Hematopoietic multipotent progenitor cell treated with erythropoietin and hydrocortisone succinate and interleukin-3 and kit ligand, for 4 days (in vitro differentiated cells): ENCODE measurements around the gene RBM26.

Source experiments
- DNase-seq: peaks from one replicate; pipeline ENCODE4 v3.0.0-alpha.2; 2015

RBM26 gene

DNA sequence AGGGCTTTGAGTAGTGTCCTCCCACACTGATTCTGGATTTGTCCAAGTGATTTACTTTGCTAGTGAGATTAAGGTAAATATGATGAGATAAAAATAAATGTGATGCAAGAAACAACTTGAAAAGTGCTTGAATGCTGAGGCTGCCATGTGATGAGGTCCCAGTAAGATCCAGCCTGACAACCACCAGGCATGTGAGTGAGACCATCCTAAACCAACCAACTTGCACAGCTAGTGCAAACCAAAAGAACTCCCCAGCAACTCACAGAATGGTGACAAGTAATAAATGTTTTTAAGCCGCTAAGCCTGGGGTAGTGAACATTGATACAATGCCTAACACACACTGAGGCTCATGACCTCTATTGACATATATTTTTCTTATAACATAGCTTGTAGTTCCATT lies 13.3 kb upstream of the RBM26 start:
- no peak for DNase-seq

DNA sequence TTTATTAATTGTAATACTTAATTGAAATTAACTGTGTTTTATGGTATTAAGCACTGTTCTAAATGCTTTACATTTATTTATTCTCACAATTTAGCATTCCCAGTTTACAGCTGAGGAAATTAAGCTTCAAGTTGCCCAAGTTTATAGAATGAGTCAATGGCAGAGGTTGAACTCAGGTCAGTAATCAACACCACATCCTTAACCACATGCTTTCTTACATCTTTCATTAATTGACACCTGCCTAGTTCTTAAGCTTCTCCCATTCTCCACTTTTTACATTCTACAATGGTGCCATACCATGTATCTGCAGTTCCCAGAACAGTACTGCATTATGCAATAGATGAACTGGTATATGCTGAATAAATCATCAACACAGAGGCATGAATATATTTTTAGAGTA lies 11.7 kb upstream of the RBM26 start:
- DNase-seq: no peak

DNA sequence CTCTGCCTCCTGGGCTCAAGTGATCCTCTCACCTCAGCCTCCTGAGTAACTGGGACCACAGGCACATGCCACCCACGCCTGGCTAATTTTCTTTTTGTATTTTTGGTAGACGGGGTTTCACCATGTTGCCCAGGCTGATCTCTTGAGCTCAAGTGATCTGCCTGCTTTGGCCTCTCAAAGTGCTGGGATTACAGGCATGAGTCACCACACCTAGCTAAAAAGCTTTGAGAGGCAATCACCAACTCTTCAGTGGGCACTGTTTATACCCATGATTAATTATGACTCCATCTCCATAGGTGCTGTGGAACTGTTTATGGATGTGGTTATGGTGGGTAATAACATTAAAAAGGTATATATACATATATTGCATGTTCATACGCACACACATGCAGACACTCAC lies 7.5 kb upstream of the RBM26 start:
- no peak for DNase-seq

DNA sequence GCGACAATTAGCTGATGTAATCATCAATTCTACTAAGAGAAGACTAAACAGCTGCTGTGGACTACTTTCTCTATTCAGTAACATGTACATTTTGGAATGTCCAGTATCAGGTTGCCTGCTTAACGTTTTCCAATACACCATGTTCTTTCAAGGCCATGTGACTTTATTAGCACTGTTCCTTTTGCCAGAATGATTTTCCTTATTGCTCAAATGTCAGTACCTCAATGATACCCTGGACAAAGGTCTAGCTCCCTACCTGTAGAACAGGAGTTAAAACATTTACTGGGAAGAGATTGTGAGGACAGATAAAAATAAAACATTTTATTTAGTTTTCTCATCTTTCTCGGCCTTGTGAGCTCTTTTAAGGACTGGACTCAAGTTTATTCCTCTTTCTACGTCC lies 3.8 kb upstream of the RBM26 start:
- no peak for DNase-seq

DNA sequence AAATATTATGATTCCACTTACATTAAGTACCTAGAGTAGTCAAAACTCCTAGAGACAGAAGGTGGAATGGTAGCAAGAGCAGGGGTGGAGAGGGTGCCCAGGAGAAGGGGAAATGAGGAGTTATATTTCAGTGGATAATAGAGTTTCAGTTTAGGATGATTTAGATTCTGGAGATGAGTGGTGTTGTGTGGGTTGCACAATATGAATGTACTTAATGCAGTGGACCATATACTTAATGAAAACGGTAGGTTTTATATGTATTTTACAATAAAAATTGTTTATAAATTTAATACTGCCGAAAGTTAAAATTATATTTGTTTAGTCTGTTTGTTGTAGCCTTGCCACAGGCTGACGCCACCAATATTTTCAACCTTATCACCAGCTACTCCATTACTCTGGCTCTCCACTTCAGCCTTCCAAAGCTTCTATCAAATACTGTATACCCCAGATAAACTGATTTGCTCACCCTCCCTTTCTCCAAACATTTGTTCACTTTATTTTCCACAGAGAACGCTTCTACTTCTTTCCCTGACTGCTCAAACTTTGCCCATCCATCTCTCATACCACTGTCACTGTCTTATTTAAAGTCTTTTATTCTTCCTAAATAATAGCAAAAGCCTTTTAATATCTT lies 1.4 kb upstream of the RBM26 start:
- DNase-seq: no peak

DNA sequence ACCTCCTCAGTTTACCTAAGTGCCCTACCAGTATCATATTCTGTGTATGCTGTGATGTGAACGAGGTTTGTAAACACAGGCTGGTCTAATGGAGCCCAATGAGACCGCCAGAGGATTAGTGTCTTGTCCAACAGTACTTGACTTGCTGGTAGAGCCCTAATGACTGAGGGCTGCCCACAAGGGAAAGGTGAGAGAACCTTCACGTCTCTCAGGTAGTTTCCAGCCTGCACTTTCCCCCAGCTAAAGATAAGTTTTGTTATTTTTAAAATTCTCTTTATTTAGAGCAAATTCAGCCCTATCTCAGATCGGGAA lies 498 bp upstream of the RBM26 start:
- no peak for DNase-seq

DNA sequence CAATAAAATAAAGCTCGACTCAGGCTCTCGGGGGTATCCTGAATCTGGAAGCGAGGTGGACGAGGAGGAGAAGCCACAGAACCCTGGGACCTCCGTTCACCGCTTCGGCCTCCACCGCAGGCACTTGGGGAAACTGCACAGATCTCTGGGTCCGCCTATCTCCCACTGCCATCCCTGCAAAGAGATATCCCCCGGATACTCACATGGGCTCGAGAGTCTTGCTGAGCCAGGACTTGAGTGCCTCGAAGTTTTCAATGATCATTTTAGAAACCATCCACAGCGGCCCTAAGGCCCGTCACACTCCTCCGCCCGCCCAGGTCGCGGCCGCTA lies 589 bp downstream of the RBM26 start:
- peak; percentile 69 for DNase-seq

DNA sequence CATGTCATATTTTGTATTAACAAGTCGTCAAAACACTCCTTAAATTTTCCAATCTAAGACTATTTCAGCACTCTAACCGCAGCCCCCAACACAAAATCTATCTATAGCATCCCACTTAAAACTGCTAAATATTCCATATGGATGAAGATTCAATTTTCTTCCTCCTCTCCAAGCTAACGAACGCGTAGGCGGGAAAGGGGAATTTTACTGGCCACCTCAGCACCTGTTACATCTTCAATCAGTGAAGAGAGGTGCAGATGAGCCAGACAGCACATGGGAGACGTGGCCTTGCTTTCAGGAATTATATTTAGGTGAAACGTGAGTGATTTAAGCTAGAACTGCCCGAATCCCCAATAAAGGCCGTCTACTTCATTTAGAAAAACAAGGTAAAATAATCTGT lies 1.1 kb downstream of the RBM26 start:
- peak; percentile 28 for DNase-seq

DNA sequence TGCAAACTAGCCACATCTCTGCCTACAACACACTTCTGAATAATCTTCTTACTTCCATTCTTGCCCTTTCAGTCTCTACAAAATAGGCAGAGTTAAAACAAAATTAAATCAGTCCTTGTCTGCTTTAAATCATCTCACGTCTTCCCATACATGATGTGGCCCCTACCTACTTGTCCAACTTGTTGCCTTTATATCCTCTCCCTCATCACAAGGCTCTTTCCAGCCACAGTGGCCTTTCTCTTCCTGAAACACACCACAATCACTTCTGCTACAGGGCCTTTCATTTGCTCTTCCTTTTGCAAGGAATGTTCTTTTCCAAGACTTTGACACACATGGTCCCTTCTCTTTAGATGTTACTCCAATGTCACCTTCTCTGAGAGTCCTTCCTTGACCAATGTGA lies 1.7 kb downstream of the RBM26 start:
- DNase-seq: peak; percentile 36

DNA sequence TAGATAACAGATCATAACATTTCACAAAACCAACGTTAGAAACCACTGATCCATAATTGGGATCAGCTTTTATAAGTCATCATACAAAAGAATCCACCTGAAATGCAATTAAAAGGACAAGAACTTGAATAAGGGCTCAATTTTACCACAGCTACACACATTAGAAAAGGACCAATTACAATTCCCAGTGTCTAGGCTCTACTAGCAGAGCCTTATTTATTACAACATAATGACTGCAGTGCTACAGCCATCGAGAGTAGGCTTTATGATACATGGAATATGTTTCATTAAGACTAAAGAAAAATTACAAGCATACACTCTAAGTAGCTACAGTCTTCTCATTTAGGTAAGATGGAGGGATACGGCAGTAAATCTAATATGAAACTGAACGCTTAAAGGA lies 2.9 kb downstream of the RBM26 start:
- DNase-seq: no peak

DNA sequence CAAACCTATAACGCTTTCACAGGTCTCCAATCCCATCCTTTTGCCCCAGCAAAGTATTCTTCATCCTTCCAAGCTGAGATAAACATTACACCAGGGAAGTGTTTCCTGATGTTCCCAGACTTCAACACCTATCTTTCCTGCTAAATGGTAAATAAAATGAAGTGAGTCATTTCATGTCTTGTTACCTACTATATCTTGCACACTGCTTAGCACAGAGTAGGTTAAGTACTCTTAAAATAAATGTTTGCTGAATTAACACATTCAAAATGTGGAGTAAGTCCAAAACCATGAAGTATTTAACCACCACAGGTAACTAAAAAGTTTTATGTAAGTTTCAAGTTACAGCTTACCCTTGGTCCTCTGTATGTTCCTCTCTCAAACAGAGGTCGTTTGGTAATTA lies 3.4 kb downstream of the RBM26 start:
- DNase-seq: no peak

DNA sequence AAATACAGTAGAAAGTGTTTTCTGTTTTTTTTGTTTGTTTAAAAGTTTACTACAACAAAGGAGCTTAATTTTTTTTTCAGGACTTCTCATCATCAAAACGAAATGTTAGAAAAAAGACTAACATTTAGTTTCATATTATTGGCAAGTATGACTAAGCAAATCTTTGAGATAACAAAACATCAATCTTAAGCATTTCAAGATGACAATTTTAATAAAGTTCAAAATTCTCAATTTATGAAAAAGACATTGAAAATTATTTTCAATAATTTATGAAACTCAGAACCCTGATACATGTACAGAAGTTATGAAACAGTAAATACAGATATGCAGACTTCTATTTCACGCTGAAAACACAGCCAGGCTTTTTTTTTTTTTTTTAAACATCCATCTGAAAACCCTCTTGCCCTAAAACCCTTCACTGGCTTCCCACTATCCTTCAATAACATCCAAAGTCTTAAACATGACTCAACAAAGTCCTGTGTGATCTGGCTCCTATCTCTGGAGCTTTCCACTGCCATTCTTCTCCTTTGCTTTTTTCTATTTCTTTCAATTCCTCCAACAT lies 3.9 kb downstream of the RBM26 start:
- DNase-seq: no peak

DNA sequence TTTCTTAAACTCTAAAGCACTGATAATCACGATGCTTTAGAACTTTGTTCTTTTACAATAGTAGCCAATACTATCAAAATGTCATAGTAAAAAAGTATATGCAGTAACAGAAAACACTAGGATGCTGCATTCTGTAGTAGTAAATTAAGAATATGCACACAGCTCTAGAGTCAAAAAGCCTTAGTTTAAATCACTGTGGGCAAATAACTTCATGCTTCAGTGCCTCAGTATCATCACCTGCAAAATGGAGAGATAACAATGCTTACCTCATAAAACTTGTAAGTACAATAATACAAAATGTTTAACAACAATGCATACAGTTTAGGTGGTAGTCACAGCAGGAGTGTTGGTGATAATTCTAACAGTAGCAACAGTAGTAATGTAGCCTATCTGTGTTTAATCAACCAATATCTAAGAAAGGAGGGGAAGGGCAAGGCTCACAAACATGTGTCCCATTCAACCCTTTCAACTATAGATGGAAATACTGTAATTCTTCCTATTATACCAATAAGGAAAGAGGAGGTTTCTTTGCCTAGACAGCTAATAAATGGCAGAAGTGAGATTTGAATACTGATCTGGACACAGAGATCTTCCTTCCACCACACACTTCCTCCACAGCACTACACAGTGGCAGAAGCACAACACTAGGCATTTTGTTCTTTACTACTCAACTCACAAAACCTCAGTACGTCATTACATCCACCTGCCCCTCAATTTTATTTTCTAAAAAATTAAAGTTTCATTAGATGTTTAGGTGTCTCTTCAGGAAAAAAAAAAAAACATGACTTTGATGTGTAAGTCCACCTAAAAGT lies 4.6 kb downstream of the RBM26 start:
- DNase-seq: peak; percentile 57

DNA sequence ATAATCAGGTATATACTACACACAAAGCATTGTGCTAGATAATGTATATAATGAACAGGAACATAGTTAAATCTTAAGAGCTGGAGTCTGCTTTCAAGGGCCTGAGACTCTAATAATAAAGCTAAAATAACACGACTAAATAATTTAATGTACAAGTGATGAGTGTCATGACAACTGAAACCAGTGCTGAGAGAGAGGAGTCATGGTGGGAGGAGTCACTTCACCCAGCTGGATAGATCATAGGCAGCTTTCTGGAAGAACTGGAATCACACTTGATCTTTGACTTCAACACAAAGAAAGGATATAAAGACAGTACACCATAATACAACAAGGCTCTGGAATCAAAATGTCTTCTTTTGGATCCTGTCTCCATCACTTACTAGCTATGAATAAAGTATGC lies 7.1 kb downstream of the RBM26 start:
- no peak for DNase-seq

DNA sequence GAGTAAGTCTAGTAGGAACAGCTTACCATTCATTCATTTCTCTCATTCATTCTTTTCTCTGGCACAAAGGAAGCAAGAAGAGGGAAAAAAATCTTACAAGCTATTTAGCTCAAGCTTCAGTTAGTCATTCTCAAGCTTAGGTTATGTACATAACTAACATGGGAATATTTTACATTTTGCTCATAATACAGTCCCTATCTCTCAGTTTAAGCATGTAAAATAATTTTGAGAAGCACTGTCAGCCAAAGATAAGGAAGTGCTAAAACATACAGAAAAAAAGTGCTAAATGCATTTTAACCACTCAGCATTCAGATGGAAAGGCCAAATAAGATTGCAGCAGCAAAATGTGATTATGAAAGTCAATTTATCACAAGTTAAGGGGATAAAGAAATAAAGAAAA lies 7.9 kb downstream of the RBM26 start:
- peak; percentile 78 for DNase-seq

DNA sequence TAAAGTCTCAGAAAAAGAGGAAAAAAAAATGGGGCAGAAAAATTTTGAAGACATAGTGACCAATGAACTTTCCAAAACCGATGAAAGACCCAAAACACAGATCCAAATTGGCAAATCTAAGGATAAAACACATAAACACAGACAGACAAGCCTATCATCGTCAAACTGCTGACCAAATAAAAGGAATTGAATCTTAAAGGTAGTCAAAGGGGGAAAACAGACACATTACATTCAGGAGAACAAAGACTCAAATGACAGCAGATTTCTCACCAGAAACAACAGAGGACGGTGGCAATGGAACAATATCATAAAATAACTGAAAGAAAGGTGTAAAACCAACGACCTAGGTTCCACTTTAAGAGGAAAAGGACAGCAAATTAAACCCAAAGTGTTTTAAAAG lies 10.2 kb downstream of the RBM26 start:
- DNase-seq: no peak

DNA sequence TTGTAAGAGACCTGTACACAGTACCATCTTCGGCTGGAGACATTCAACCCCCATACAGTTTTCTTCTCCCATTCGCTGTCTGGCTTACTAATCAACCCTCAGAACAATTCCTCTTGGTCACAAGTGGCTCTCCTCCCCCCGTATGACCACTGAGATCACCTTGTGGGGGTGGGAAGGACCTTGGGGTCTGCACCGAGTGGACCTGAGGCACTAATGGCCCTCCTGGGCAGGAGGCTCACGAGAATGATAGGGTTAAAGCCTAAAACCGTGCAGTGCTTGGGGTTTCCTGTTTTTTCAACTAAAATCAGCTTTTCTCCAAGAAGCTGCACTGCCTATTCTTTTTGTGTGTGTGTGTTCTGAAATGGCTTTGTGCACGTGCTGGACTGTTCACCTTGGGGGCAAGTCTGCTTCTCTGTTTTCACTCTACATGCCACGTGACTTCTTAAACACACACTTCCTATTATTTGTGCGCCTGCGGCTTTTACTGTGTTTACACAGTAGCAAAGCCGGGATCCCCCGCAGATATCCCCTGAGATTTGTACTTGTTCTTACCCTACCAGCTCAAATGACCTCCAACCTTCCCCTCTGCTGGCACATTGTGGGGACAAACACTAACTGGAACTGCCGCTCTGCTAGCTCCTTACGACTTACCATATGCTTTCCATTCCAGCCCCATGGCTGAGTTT lies 12.3 kb downstream of the RBM26 start:
- DNase-seq: peak; percentile 60

DNA sequence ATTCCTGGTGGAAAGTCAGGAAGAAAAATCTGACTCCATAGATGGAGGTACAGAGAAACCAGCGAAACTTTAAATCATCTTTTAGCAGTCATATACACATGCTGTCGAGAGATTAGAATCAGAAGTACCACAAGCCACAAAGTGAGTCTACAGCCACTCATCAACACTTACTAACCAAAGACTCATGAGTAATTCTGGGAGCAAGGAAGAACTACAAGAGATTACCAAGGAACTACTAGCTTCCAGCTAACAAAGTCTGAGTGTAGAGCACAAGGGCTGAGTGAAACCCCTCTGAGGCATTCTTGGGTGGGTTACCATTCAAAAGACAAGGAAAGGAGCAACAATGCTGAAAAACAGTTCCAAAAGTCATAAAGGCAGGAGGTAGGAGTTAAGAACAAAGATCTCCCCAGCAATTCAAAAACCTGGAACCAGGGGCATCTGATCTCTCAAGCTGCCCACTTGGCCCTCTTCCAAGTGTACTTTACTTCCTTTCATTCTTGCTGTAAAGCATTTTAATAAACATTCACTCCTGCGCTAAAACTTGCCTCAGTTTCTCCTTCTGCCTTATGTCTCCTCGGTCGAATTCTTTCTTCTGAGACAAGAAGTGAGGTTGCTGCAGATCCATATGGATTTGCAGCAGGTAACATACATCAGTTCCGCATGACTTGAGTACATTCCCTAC lies 13.0 kb downstream of the RBM26 start:
- DNase-seq: peak; percentile 83

DNA sequence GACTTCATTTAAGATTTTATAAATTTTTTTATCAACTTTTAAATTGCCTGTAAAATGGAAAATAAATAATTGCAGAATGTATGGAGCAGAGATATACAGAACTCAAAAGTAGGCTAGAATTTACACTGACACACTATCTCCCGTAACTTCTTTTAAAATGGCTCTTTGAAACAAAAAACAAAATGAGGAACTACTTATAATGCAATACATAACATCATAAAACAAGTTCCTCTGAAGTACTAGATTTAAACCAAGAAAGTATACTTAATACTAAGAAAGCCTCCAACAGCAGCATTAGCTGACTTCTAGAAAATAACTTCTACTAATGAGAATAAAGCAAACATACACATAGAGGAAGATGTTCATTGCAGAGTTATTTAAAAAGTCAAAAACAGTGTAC lies 17.0 kb downstream of the RBM26 start:
- DNase-seq: peak; percentile 58

DNA sequence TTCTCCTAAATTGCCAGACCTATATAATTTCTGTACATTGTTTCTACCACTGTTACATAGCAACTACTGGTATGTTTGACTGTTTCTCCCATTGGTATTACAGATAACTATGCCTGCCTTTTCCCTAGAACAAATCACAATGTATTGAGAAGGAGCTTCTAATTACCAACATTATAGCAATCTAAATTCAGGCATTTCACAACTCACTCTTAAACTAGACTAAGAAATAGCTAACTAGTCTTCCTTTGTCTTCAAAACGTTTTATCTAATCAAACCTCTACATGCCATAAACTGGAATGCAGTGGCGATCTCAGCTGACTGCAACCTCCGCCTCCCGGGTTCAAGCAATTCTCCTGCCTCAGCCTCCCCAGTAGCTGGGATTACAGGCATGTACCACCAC lies 18.2 kb downstream of the RBM26 start:
- no peak for DNase-seq

DNA sequence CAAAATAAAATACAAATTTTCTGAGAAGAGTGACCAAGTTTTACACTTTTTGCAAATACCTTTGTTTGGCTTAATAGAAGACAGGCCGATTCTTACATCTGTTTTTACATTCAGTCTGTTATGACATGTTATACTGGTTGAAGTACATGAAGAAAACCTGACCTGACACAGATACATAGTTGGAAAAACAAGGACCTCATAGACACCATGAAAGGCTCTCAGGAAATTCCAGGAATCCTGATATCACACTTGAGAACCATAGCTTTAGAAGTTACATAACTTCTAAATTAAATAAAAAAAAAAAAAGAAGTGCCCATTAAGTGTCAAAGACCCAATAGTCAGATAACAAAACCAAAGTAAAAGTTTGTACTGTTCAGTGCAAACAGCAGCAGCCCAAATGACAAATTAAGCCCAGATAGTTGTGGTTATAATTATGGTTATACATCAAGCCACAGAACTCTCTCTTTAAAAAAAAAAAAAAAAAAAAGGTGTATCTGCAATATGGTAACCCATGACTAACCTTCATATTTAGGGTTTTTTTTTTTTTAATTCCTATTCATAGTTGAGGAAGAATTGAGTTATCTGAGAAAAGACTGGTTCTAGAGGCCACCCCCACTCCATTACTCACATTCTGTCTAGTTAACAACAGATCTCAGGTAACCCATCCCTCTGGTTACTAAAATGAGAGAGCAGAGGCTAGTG lies 19.8 kb downstream of the RBM26 start:
- DNase-seq: peak; percentile 40

DNA sequence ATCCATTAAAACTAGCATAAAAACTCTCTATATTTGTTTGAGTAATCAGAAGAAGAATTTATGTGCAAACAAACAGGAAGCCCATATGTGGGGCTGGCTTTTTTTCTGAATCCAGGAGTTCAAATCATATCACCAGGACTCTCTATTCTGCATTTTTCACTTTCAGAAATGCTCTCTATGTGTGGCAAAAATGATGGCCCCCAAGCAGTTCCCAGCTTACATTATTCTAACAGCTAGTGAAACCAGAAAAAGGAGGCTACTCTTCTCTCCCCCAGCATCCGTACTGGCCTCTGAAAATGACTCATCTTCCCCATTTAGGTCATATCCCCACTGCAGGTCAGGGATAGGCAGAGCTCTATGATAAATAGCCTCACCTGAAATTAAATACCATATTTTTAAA lies 20.4 kb downstream of the RBM26 start:
- DNase-seq: peak; percentile 33

DNA sequence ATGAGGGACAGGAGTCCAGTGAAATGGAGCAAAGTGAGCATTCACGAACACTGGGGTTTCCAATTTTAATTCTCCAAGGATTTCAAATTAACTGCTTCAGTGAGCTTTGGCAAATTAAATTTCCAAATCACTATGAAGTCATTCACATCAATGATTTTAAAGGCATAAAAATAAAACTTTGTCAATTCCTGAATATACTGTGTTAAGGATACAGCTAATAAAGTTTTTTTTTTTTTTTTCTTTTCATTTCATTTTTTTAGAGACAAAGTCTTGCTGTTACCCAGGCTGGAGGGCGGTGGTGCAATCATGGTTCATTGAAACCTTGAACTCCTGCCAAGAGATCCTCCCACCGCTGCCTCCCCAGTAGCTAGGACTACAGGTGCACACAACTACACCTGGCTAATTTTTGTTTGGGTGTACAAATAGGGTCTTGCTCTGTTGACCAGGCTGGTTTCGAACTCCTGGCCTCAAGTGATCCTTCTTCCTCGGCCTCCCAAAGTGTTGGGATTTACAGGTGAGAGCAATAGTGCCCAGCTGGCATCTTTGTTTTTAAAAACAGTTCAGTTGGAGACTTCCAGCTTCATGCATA lies 21.9 kb downstream of the RBM26 start:
- no peak for DNase-seq
